ENCODE data around the gene SKI. TPM values are rescaled to one million over a fixed set of nuclear protein-coding genes. Genes with fewer than 3 reads are reported as not detected.

SKI gene
- polyA plus RNA-seq, 3 donors: 0.20 to 6.6 (median 0.25) TPM

DNA sequence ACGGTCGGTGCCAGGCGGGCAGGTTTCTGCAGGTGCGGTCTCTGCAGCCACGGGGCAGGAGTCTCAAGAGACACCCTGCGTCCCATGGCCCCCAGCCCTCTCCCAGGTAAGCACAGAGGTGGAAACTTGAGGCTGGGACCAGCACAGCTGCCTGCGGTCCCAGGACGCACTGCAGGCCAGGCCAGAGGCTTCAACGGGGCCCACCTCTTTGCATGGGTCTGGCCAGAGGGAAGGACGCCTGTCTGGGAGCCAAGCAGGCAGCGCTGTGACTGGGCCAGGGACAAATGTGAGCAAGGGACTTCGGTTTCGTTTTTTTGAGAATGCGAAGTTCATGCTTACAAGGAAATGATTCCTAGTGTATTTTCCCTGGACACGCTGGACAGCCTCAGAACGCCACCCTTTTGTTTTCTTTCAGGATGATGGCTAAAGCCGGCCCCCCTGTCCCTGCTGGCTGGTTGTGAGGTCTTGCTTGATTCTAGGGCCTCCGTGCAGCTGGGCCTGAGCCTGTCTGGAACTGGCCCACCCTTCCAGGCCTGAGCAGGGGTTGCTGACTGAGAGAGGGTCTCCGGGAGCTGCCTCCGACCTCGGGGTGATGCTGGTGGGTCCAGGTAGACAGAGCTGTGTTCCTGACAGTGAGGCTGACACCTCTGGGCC, 124.9 kb downstream of the SKI start:
- Histone ChIP-seq H3K79me2 (ENCODE audit: insufficient read depth, low read length) (no peaks in the 10 kb centered on the region), H3K27me3 (ENCODE audit: control insufficient read depth in 2 of 2, insufficient read depth in 2 of 2, low read length in 2 of 2) (no peaks in the 10 kb centered on the region), H3K36me3 (replicated peaks in 1 of 2; ENCODE audit: control insufficient read depth in 1 of 2, insufficient read depth in 2 of 2, low read length in 2 of 2) (no peaks in the 10 kb centered on the region), H3K4me2 (replicated peaks; ENCODE audit: extremely low read depth, low read length, poor library complexity, severe bottlenecking) (no peak overlapping the region), H4K20me1 (ENCODE audit: insufficient read depth, low read length) (no peaks in the 10 kb centered on the region), H3K4me3 (replicated peaks in 1 of 3; ENCODE audit: low read depth in 2 of 3, low read length in 3 of 3) (no peak overlapping the region), H3K4me1 (ENCODE audit: control insufficient read depth in 1 of 2, insufficient read depth in 2 of 2, low read length in 2 of 2) (no peaks in the 10 kb centered on the region), H3K9ac (ENCODE audit: insufficient read depth, low read length, poor library complexity, severe bottlenecking) (no peak overlapping the region), H3K27ac (ENCODE audit: low read depth in 1 of 2, low read length in 2 of 2) (no peak overlapping the region), H2AFZ (ENCODE audit: insufficient read depth, low read depth, low read length, poor library complexity, severe bottlenecking) (no peak overlapping the region), H3K9me3 (replicated peaks in 1 of 2; ENCODE audit: control insufficient read depth in 1 of 2, insufficient read depth in 1 of 2, low read length in 2 of 2) (no peaks in the 10 kb centered on the region)
- peaks cover 2 to 7% (median 5%) of the 10 kb centered on the region in 3 donors for H3K27me3 Mint-ChIP-seq (ENCODE audit: low read depth in 3 of 3)
- no peaks in the 10 kb centered on the region for H3K4me1 Mint-ChIP-seq
- TF ChIP-seq, protein P1, sequence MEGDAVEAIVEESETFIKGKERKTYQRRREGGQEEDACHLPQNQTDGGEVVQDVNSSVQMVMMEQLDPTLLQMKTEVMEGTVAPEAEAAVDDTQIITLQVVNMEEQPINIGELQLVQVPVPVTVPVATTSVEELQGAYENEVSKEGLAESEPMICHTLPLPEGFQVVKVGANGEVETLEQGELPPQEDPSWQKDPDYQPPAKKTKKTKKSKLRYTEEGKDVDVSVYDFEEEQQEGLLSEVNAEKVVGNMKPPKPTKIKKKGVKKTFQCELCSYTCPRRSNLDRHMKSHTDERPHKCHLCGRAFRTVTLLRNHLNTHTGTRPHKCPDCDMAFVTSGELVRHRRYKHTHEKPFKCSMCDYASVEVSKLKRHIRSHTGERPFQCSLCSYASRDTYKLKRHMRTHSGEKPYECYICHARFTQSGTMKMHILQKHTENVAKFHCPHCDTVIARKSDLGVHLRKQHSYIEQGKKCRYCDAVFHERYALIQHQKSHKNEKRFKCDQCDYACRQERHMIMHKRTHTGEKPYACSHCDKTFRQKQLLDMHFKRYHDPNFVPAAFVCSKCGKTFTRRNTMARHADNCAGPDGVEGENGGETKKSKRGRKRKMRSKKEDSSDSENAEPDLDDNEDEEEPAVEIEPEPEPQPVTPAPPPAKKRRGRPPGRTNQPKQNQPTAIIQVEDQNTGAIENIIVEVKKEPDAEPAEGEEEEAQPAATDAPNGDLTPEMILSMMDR (IDR thresholded peaks at IDR 0.05): no peak
- no peaks in the 10 kb centered on the region for H3K36me3 Mint-ChIP-seq
- no peak overlapping the region for H3K4me3 Mint-ChIP-seq
- no peak overlapping the region for H3K27ac Mint-ChIP-seq
- WGBS (ENCODE audit: insufficient coverage): 95% methylated on average over 21 of the region's 21 CpGs
- DNase-seq: no peak
- intact Hi-C loops (cut with micrococcal nuclease): no loop called here
- H3K9me3 Mint-ChIP-seq: peaks cover 0 to 2% (median 0%) of the 10 kb centered on the region in 7 donors

DNA sequence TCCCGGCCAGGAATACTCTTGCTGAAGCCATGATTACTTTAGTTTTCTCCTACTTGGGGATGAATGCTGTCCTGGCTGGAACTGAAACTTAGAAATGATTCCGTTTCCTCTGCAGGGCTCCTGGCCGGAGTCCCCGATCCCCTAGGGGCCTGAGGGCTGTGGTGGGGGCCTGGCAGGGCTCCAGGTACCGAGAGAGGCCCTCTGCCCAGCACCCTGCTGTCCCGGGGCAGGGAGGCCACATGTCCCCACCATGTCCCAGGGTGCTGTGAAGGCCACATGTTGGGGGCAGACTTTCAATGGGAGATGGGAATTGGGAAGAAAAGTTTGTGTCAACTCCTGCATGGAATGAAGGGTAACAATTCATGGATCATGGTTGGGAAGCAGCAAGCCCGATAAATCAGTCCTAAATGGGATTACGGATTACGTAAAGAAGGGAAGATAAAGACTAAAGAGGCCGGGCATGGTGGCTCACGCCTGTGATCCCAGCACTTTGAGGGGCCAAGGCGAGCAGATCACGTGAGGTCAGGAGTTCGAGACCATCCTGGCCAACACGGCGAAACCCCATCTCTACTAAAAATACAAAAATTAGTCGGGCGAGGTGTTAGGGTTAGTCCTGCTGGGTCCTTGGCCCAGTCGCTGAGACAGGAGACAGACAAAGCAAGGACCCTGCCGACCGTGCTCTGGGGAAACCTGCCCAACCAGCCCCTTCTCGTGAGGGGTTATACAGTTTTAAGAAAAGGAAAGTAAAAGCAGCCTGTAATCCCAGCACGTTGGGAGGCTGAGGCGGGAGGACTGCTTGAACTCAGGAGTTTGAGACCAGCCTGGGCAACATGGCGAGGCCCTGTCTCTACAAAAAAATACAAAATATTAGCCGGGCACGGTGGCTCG, 125.7 kb downstream of the SKI start:
- Mint-ChIP-seq H3K27me3 (ENCODE audit: low read depth in 3 of 3) (peaks cover 2 to 7% (median 5%) of the 10 kb centered on the region in 3 donors), H3K9me3 (peaks cover 0 to 2% (median 0%) of the 10 kb centered on the region in 7 donors), H3K4me3 (no peak overlapping the region), H3K4me1 (no peaks in the 10 kb centered on the region), H3K36me3 (no peaks in the 10 kb centered on the region), H3K27ac (peak overlapping the region in 1 of 7 donors; percentile 41)
- WGBS (ENCODE audit: insufficient coverage): 82% methylated on average over 18 of the region's 28 CpGs
- TF ChIP-seq, protein P1 (IDR thresholded peaks at IDR 0.05): no peak
- H3K4me2 ChIP-seq (replicated peaks; ENCODE audit: extremely low read depth, low read length, poor library complexity, severe bottlenecking): no peak overlapping the region
- no peaks in the 10 kb centered on the region for H3K79me2 ChIP-seq (ENCODE audit: insufficient read depth, low read length)
- no peak overlapping the region for H2AFZ ChIP-seq (ENCODE audit: insufficient read depth, low read depth, low read length, poor library complexity, severe bottlenecking)
- no peaks in the 10 kb centered on the region for H3K27me3 ChIP-seq (ENCODE audit: control insufficient read depth in 2 of 2, insufficient read depth in 2 of 2, low read length in 2 of 2)
- H3K9me3 ChIP-seq (replicated peaks in 1 of 2; ENCODE audit: control insufficient read depth in 1 of 2, insufficient read depth in 1 of 2, low read length in 2 of 2): no peaks in the 10 kb centered on the region
- H3K36me3 ChIP-seq (replicated peaks in 1 of 2; ENCODE audit: control insufficient read depth in 1 of 2, insufficient read depth in 2 of 2, low read length in 2 of 2): no peaks in the 10 kb centered on the region
- no peaks in the 10 kb centered on the region for H4K20me1 ChIP-seq (ENCODE audit: insufficient read depth, low read length)
- H3K4me1 ChIP-seq (ENCODE audit: control insufficient read depth in 1 of 2, insufficient read depth in 2 of 2, low read length in 2 of 2): no peaks in the 10 kb centered on the region
- intact Hi-C loops (cut with micrococcal nuclease): no loop called here
- no peak for DNase-seq
- no peak overlapping the region for H3K9ac ChIP-seq (ENCODE audit: insufficient read depth, low read length, poor library complexity, severe bottlenecking)
- no peak overlapping the region for H3K27ac ChIP-seq (ENCODE audit: low read depth in 1 of 2, low read length in 2 of 2)
- no peak overlapping the region for H3K4me3 ChIP-seq (replicated peaks in 1 of 3; ENCODE audit: low read depth in 2 of 3, low read length in 3 of 3)

Measured in CD14-positive monocyte (primary cell).